Ishikawa (cell line): ENCODE measurements around the gene FRMPD2.

Experiments used
- CEBPB ChIP-seq: IDR thresholded peaks from 2 replicates; pipeline ENCODE4 v1.6.1; 2012
- CREB1 ChIP-seq: IDR thresholded peaks from 2 replicates; pipeline ENCODE4 v1.6.1; 2012; ENCODE audit warnings: low read depth
- EGR1 ChIP-seq: IDR thresholded peaks from 2 replicates; pipeline ENCODE4 v1.6.1; 2012
- EP300 ChIP-seq: IDR thresholded peaks from 2 replicates; pipeline ENCODE4 v1.6.1; 2012; ENCODE audit warnings: borderline replicate concordance
- FOXM1 ChIP-seq: IDR thresholded peaks from 2 replicates; pipeline ENCODE4 v1.6.1; 2012; ENCODE audit warnings: low read depth, borderline replicate concordance
- MAX ChIP-seq: IDR thresholded peaks from 2 replicates; pipeline ENCODE4 v1.6.1; 2012
- NFIC ChIP-seq: IDR thresholded peaks from 2 replicates; pipeline ENCODE4 v1.6.1; 2012
- RAD21 ChIP-seq: IDR thresholded peaks from 2 replicates; pipeline ENCODE4 v1.6.1; 2012; ENCODE audit warnings: low read depth
- REST ChIP-seq: IDR thresholded peaks from 2 replicates; pipeline ENCODE4 v1.6.1; 2012; ENCODE audit warnings: low read depth, mild to moderate bottlenecking
- TAF1 ChIP-seq: IDR thresholded peaks from 2 replicates; pipeline ENCODE4 v1.6.1; 2012; ENCODE audit warnings: low read depth, mild to moderate bottlenecking
- TCF12 ChIP-seq: IDR thresholded peaks from 2 replicates; pipeline ENCODE4 v1.6.1; 2012; ENCODE audit warnings: low read depth
- TEAD4 ChIP-seq: IDR thresholded peaks from 2 replicates; pipeline ENCODE4 v1.6.1; 2012
- YY1 ChIP-seq: IDR thresholded peaks from 2 replicates; pipeline ENCODE4 v1.6.1; 2012; ENCODE audit warnings: low read depth
- ZBTB7A ChIP-seq: IDR thresholded peaks from 2 replicates; pipeline ENCODE4 v1.6.1; 2012; ENCODE audit warnings: low read depth
- TF ChIP-seq, protein P1 (sequence below): IDR thresholded peaks from 2 replicates; pipeline ENCODE4 v1.6.1; 2012

FRMPD2 gene

DNA sequence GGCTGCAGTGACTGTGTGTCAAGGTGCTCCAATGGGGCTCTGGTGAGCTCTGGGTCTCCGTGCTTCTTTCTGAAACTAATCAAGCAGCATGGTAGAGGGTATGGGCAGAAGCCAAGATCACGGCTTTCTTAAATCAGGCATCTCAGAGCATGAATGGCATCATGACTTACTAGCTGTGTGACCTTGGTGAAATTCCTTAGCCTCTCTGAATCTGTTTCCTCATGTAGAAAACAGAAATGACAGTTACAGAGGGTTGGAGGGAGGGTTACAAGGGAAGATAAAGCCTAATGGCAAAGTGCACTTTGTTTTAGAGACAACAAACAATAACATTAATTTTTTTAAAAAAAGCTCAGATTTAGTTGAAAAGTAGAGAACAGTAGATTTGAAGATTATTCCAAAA, 34.9 kb downstream of the FRMPD2 start:
- TF ChIP-seq REST: no peak
- no peak for TF ChIP-seq CEBPB
- TF ChIP-seq, protein P1, sequence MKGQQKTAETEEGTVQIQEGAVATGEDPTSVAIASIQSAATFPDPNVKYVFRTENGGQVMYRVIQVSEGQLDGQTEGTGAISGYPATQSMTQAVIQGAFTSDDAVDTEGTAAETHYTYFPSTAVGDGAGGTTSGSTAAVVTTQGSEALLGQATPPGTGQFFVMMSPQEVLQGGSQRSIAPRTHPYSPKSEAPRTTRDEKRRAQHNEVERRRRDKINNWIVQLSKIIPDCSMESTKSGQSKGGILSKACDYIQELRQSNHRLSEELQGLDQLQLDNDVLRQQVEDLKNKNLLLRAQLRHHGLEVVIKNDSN: no peak
- TF ChIP-seq EP300: no peak
- no peak for TF ChIP-seq YY1
- TF ChIP-seq EGR1: no peak

DNA sequence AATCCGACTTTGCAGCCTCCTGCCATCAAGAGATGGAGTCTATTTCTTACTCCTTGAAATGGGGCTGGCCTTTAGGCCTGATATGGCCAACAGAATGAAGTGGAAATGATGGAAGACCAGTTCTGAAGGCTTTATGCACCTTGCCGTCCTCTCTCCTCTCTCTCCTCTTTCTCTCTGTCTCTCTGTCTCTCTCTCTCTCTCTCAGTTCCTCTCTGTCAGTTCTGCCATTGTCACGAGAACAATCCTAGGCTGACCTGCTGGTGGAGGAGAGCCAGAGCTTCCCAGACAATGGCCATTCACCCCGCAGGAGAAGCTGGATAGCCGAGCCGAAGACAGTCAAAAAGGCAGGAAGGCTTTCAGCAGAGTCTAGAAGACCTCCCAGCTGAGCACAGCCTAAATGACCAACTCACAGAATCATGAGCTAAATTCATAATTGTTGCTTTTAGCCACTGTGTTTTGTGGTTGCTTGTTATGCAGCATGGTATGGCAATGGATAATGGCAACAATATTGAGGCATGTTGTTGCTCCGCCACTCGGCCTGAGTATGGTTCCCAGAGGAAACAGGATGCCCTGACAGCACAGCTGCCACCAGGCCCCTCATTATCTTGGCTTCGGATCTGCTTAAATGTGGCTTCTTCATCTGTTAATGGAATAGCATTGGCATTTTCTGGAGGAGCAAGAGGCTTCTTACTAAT, 35.5 kb downstream of the FRMPD2 start:
- TF ChIP-seq TCF12 (no peak), TAF1 (no peak), CREB1 (no peak), REST (no peak), EP300 (no peak), CEBPB (no peak)
- TF ChIP-seq, protein P1: no peak

GRCh38 chr10:48237259-48238250, 36.9 kb downstream of the FRMPD2 start:
- TF ChIP-seq TAF1: no peak
- no peak for TF ChIP-seq EGR1
- TF ChIP-seq, protein P1: no peak
- TF ChIP-seq EP300: no peak
- no peak for TF ChIP-seq ZBTB7A

GRCh38 chr10:48236199-48236621, 38.3 kb downstream of the FRMPD2 start:
- TF ChIP-seq, protein P1: no peak; the same call in 1 of the 2 replicates
- TF ChIP-seq EGR1 (no peak), NFIC (no peak), ZBTB7A (no peak), TCF12 (no peak), REST (no peak), TAF1 (no peak), YY1 (no peak), MAX (no peak), FOXM1 (no peak), RAD21 (no peak), EP300 (no peak), TEAD4 (no peak), CEBPB (no peak)
